Activated B cell treated with CpG ODN at 0.5 μM for 24 hours (primary cell): ENCODE measurements around the gene MPP3. TPM values are rescaled to one million over a fixed set of nuclear protein-coding genes. Genes with fewer than 3 reads are reported as not detected.

Experiments used
- ATAC-seq: fragments of 200-7000 bp; cut with Tn5 transposase; one replicate; pipeline ENCODE4 v1.10.0; 2021; ENCODE audit warnings: low read depth, mild to moderate bottlenecking, moderate library complexity
- CTCF ChIA-PET: fragments of 350-600 bp; sonication (Branson Sonifier 250); formaldehyde crosslinking; loops from one replicate; lab custom pipeline; 2021; ENCODE audit warnings: antibody characterized with exemption; lab: Charles Lee
- POLR2A ChIA-PET: fragments of 350-600 bp; sonication (Branson Sonifier 250); formaldehyde crosslinking; loops from one replicate; lab custom pipeline; 2021; ENCODE audit warnings: antibody characterized with exemption; lab: Charles Lee
- DNase-seq: peaks from one replicate; pipeline ENCODE4 v3.0.0; 2022
- H3K27ac Mint-ChIP-seq: one replicate; pipeline ENCODE4 v1.8.0; 2020; ENCODE audit warnings: mixed read lengths
- H3K27me3 Mint-ChIP-seq: one replicate; pipeline ENCODE4 v1.8.0; 2021; ENCODE audit warnings: mixed read lengths
- H3K36me3 Mint-ChIP-seq: one replicate; pipeline ENCODE4 v1.8.0; 2021; ENCODE audit warnings: low read depth, mixed read lengths
- H3K4me1 Mint-ChIP-seq: one replicate; pipeline ENCODE4 v1.8.0; 2021; ENCODE audit warnings: mixed read lengths
- H3K4me3 Mint-ChIP-seq: one replicate; pipeline ENCODE4 v1.8.0; 2020; ENCODE audit warnings: mild to moderate bottlenecking, mixed read lengths
- H3K9me3 Mint-ChIP-seq: one replicate; pipeline ENCODE4 v1.8.0; 2020; ENCODE audit warnings: mixed read lengths
- CTCF ChIP-seq: fragments of 200-600 bp; IDR thresholded peaks from one replicate; pipeline ENCODE4 v1.8.0; 2022; ENCODE audit warnings: antibody characterized with exemption, mild to moderate bottlenecking
- intact Hi-C: fragments of 100-400 bp; cut with micrococcal nuclease; formaldehyde crosslinking; loops from one replicate; pipeline ENCODE4 v1.15.1; 2024
- total RNA-seq: library from RNA; stranded (reverse); gene quantifications from 2 replicates; pipeline ENCODE4 v1.2.3, GENCODE V29; 2022

MPP3 gene
- total RNA-seq, 1 donor from 2014 or later, result not detected

DNA sequence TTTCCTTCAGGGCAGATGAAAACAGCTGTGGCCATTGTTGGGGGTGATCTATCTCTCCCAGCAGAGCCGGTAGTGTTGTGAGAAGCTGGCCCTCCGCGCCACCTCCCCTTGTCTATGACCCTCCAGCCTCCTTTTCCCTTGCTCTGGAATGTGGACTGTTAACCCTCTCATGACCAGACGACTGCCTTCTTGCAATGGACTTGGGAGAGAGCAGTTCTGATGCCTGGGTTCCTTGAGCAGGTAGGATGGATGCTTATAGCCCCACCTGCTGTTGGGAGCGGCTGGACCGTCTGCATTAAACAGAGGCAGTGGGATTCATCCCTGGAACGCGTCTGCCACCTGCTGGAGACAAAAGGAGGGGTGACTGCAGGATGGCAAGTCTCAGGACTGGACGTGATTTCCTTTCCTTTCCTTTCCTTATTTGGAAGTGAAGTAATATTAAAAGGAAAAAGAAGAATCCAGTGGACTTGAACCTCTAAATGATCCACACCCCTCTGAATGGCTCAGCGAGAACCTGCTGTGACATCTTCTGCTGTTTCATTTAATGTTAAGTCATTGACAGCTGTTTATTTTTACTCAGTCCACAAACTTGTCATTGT lies 72.6 kb downstream of the MPP3 start:
- H3K9me3 Mint-ChIP-seq, result no peaks in the 10 kb centered on the region
- CTCF ChIA-PET, result interaction anchor here (0.6 to 14.2 kb wide), 23 partner anchors 10 to 1839 kb away, joined by 3 to 301 read pairs (median 4); partner anchors contain the start of gene DUSP3
- POLR2A ChIA-PET, result interaction anchor here (1.5 kb wide), 1 partner anchor 66 kb away, joined by 3 read pairs; no protein-coding TSS in a partner anchor

GRCh38 chr17:43759836-43760235 lies 73.1 kb downstream of the MPP3 start:
- no peak for DNase-seq
- intact Hi-C loops, result loop anchor here (1.0 kb wide), 3 partner anchors 66 to 240 kb away; no protein-coding TSS in a partner anchor
- ChIA-PET CTCF (interaction anchor here (0.6 to 14.2 kb wide), 15 partner anchors 9 to 1838 kb away, joined by 3 to 301 read pairs (median 4); partner anchors contain the start of gene DUSP3), POLR2A (no interaction called here)
- Mint-ChIP-seq H3K27me3 (peaks cover 31% of the 10 kb centered on the region), H3K4me3 (no peak overlapping the region), H3K27ac (no peak overlapping the region), H3K36me3 (no peaks in the 10 kb centered on the region), H3K4me1 (no peaks in the 10 kb centered on the region), H3K9me3 (no peaks in the 10 kb centered on the region)
- no peak for ATAC-seq
- no peak for TF ChIP-seq CTCF

More for the DNA sequence above, 72.6 kb downstream of the MPP3 start:
- no peak overlapping the region for H3K4me3 Mint-ChIP-seq
- peaks cover 31% of the 10 kb centered on the region for H3K27me3 Mint-ChIP-seq
- peak; percentile 62 for TF ChIP-seq CTCF
- peak; percentile 99 for ATAC-seq
- peak; percentile 75 for DNase-seq
- intact Hi-C loops, result loop anchor here (1.0 kb wide), 3 partner anchors 66 to 240 kb away; no protein-coding TSS in a partner anchor
- no peaks in the 10 kb centered on the region for H3K36me3 Mint-ChIP-seq
- H3K4me1 Mint-ChIP-seq, result no peaks in the 10 kb centered on the region
- no peak overlapping the region for H3K27ac Mint-ChIP-seq

- intact Hi-C loops, result no loop called here
- Mint-ChIP-seq H3K9me3 (no peaks in the 10 kb centered on the region), H3K36me3 (no peaks in the 10 kb centered on the region), H3K27me3 (peaks cover 40% of the 10 kb centered on the region), H3K4me3 (no peak within 1 kb of the TSS), H3K4me1 (no peaks in the 10 kb centered on the region), H3K27ac (no peak within 1 kb of the TSS)
- POLR2A ChIA-PET, result interaction anchor here (0.6 kb wide), 1 partner anchor 60 kb away, joined by 4 read pairs; no protein-coding TSS in a partner anchor
- DNase-seq (no peak), ATAC-seq (no peak)
- no peak for TF ChIP-seq CTCF
- CTCF ChIA-PET, result interaction anchor here (1.1 to 14.2 kb wide), 4 partner anchors 8 to 180 kb away, joined by 3 to 301 read pairs (median 26); no protein-coding TSS in a partner anchor
Observed at GRCh38 chr17:43758497-43759174, 74.3 kb downstream of the MPP3 start, which contains the start of gene SOST. Gene SOST (minus strand): TSS chr17:43758791. CDS start chr17:43758741, 50 bp downstream.

DNA sequence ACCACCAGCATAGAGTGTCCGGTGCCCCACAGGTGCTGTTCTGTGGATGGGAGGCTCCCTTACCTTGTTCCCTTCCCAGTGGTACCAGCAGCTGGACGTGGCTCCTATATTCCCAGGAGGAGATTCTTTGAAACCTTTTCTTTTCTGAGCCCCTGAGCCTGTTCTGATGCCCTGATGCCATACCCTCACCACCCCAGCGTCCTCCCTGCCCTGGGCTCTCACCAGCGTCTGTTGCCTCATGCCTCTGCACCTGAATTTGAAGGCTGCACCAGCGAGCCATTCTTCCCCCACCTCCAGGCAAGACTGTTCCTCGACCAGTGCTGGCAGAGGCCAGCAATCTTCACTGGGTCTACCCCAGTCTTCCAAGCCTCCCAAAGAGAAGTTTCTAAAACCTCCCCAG lies 74.9 kb downstream of the MPP3 start:
- intact Hi-C loops, result no loop called here
- POLR2A ChIA-PET, result no interaction called here
- ATAC-seq, result no peak
- no peak for DNase-seq
- CTCF ChIA-PET, result interaction anchor here (1.1 to 14.2 kb wide), 5 partner anchors 9 to 180 kb away, joined by 3 to 301 read pairs (median 12); no protein-coding TSS in a partner anchor
- no peak overlapping the region for H3K4me3 Mint-ChIP-seq
- TF ChIP-seq CTCF, result no peak
- H3K27me3 Mint-ChIP-seq, result peaks cover 44% of the 10 kb centered on the region
- no peaks in the 10 kb centered on the region for H3K4me1 Mint-ChIP-seq
- no peaks in the 10 kb centered on the region for H3K36me3 Mint-ChIP-seq
- H3K27ac Mint-ChIP-seq, result no peak overlapping the region
- no peaks in the 10 kb centered on the region for H3K9me3 Mint-ChIP-seq
